ENCODE results near the gene FIGN. TPM values are rescaled to one million over a fixed set of nuclear protein-coding genes. Genes with fewer than 3 reads are reported as not detected.

FIGN gene
- total and polyA plus RNA-seq, 2 donors (not counting 1 experiment from before 2014, with no cell fraction given) = not detected

GRCh38 chr2:163733956-163734355 lies 1.9 kb downstream of the FIGN start:
- POLR2A ChIA-PET = no interaction called here
- H3K9me3 Mint-ChIP-seq (ENCODE audit: insufficient read depth) = no peaks in the 10 kb centered on the region
- Histone ChIP-seq H3K4me3 (ENCODE audit: control extremely low read depth in 1 of 5, extremely low read depth in 1 of 5, insufficient read depth in 1 of 5, low read depth in 2 of 5, low read length in 4 of 5) (no peak overlapping the region), H3K36me3 (replicated peaks in 1 of 2; ENCODE audit: control extremely low read depth in 1 of 2, control insufficient read depth in 1 of 2, extremely low read depth in 1 of 2, insufficient read depth in 2 of 2, low read length in 1 of 2) (no peaks in the 10 kb centered on the region), H3K79me2 (ENCODE audit: control insufficient read depth, insufficient read depth, low read length) (no peaks in the 10 kb centered on the region), H3K27me3 (replicated peaks in 1 of 4; ENCODE audit: control extremely low read depth in 1 of 4, control insufficient read depth in 3 of 4, insufficient read depth in 4 of 4, low read length in 3 of 4) (peaks cover 0 to 20% (median 15%) of the 10 kb centered on the region in 4 experiments), H3K9ac (ENCODE audit: low read length) (no peak overlapping the region), H3K9me3 (ENCODE audit: control extremely low read depth in 1 of 3, control insufficient read depth in 2 of 3, insufficient read depth in 1 of 3, low read length in 2 of 3) (peaks cover 0 to 3% (median 0%) of the 10 kb centered on the region in 3 donors), H3K4me2 (replicated peaks; ENCODE audit: low read depth, low read length, poor library complexity, severe bottlenecking) (no peak overlapping the region), H2AFZ (ENCODE audit: insufficient read depth, low read depth, low read length, poor library complexity, severe bottlenecking) (no peak overlapping the region), H4K20me1 (ENCODE audit: control insufficient read depth, insufficient read depth, low read length, poor library complexity, severe bottlenecking) (no peaks in the 10 kb centered on the region), H3K4me1 (ENCODE audit: control insufficient read depth in 2 of 2, insufficient read depth in 2 of 2, low read length in 2 of 2) (peaks cover 0 to 5% of the 10 kb centered on the region in 2 donors), H3K27ac (ENCODE audit: low read length in 2 of 2) (no peak overlapping the region)
- intact Hi-C loops (cut with micrococcal nuclease) = no loop called here
- H3K27ac Mint-ChIP-seq = no peak overlapping the region
- ATAC-seq (ENCODE audit: low read depth) (no peak), DNase-seq (no peak)
- no peak overlapping the region for H3K4me3 Mint-ChIP-seq
- no CpG with 5 or more reads among the region's 5 CpGs for WGBS (ENCODE audit: insufficient coverage)
- peaks cover 33% of the 10 kb centered on the region for H3K27me3 Mint-ChIP-seq
- CTCF ChIA-PET = no interaction called here
- no peak for TF ChIP-seq CTCF (IDR thresholded peaks at IDR 0.05)
- H3K4me1 Mint-ChIP-seq = peaks cover 10% of the 10 kb centered on the region

GRCh38 chr2:163733301-163733938 lies 2.4 kb downstream of the FIGN start:
- TF ChIP-seq CTCF (IDR thresholded peaks at IDR 0.05) (no peak), EZH2 (IDR thresholded peaks at IDR 0.05; ENCODE audit: borderline replicate concordance, insufficient read depth, low read depth, low read length, poor library complexity, severe bottlenecking) (no peak)
- no peak for ATAC-seq (ENCODE audit: low read depth)
- Histone ChIP-seq H4K20me1 (ENCODE audit: control insufficient read depth, insufficient read depth, low read length, poor library complexity, severe bottlenecking) (no peaks in the 10 kb centered on the region), H3K4me1 (ENCODE audit: control insufficient read depth in 2 of 2, insufficient read depth in 2 of 2, low read length in 2 of 2) (peaks cover 0 to 5% of the 10 kb centered on the region in 2 donors), H3K27me3 (replicated peaks in 1 of 4; ENCODE audit: control extremely low read depth in 1 of 4, control insufficient read depth in 3 of 4, insufficient read depth in 4 of 4, low read length in 3 of 4) (peaks cover 0 to 20% (median 15%) of the 10 kb centered on the region in 4 experiments), H3K4me2 (replicated peaks; ENCODE audit: low read depth, low read length, poor library complexity, severe bottlenecking) (no peak overlapping the region), H2AFZ (ENCODE audit: insufficient read depth, low read depth, low read length, poor library complexity, severe bottlenecking) (no peak overlapping the region), H3K9ac (ENCODE audit: low read length) (no peak overlapping the region), H3K9me3 (ENCODE audit: control extremely low read depth in 1 of 3, control insufficient read depth in 2 of 3, insufficient read depth in 1 of 3, low read length in 2 of 3) (peaks cover 0 to 3% (median 0%) of the 10 kb centered on the region in 3 donors), H3K36me3 (replicated peaks in 1 of 2; ENCODE audit: control extremely low read depth in 1 of 2, control insufficient read depth in 1 of 2, extremely low read depth in 1 of 2, insufficient read depth in 2 of 2, low read length in 1 of 2) (no peaks in the 10 kb centered on the region), H3K4me3 (ENCODE audit: control extremely low read depth in 1 of 5, extremely low read depth in 1 of 5, insufficient read depth in 1 of 5, low read depth in 2 of 5, low read length in 4 of 5) (no peak overlapping the region), H3K27ac (ENCODE audit: low read length in 2 of 2) (no peak overlapping the region), H3K79me2 (ENCODE audit: control insufficient read depth, insufficient read depth, low read length) (no peaks in the 10 kb centered on the region)
- Mint-ChIP-seq H3K27me3 (peaks cover 33% of the 10 kb centered on the region), H3K9me3 (ENCODE audit: insufficient read depth) (no peaks in the 10 kb centered on the region), H3K4me3 (no peak overlapping the region), H3K27ac (no peak overlapping the region), H3K4me1 (peaks cover 10% of the 10 kb centered on the region)
- intact Hi-C loops (cut with micrococcal nuclease) = no loop called here
- POLR2A ChIA-PET = no interaction called here
- 81% methylated on average over 11 of the region's 15 CpGs for WGBS (ENCODE audit: insufficient coverage)
- no peak for DNase-seq
- CTCF ChIA-PET = no interaction called here
